Inflammatory macrophage (primary cell): ENCODE measurements around the gene FAM20A.
"Not testable (repeated sequence)": the region's sequence is repeated elsewhere in the genome, so short reads cannot be mapped to it uniquely, and the experiment has no call there.

Experiments
- DNase-seq, 2 donors: peaks; one replicate each; pipeline ENCODE4 v3.0.0-alpha.2; 2020 to 2022

FAM20A gene

GRCh38 chr17:68587847-68588246 is 13.3 kb downstream of the FAM20A start:
- DNase-seq, result no peak

GRCh38 chr17:68587026-68587425 is 14.1 kb downstream of the FAM20A start:
- DNase-seq, result no peak

GRCh38 chr17:68585643-68586042 is 15.5 kb downstream of the FAM20A start:
- DNase-seq, result no peak

- DNase-seq, result no peak
These were observed 16.4 kb downstream of the FAM20A start for GRCh38 chr17:68584581-68585303.

GRCh38 chr17:68582867-68583266 is 18.3 kb downstream of the FAM20A start:
- DNase-seq, result not testable (repeated sequence)

- no peak for DNase-seq
These were observed 19.1 kb downstream of the FAM20A start for GRCh38 chr17:68581863-68582645.

- peak; percentile 79 to 90 for DNase-seq
These were observed 20.9 kb downstream of the FAM20A start for GRCh38 chr17:68580236-68580770.

- DNase-seq, result no peak
These were observed 21.8 kb downstream of the FAM20A start for GRCh38 chr17:68579194-68579927.

GRCh38 chr17:68578236-68578635 is 22.9 kb downstream of the FAM20A start:
- no peak for DNase-seq

GRCh38 chr17:68577497-68577821 is 23.7 kb downstream of the FAM20A start:
- no peak for DNase-seq

- no peak for DNase-seq
These were observed 24.2 kb downstream of the FAM20A start for GRCh38 chr17:68576811-68577496.

- DNase-seq, result no peak
These were observed 25.0 kb downstream of the FAM20A start for GRCh38 chr17:68576137-68576536.

- no peak for DNase-seq
These were observed 27.8 kb downstream of the FAM20A start for GRCh38 chr17:68573338-68573737.

GRCh38 chr17:68572138-68572842 is 28.9 kb downstream of the FAM20A start:
- DNase-seq, result peak; percentile 68 to 76

- no peak for DNase-seq
These were observed 30.6 kb downstream of the FAM20A start for GRCh38 chr17:68570526-68570925.

- DNase-seq, result no peak
These were observed 31.8 kb downstream of the FAM20A start for GRCh38 chr17:68569346-68569745.

- no peak for DNase-seq
These were observed 32.6 kb downstream of the FAM20A start for GRCh38 chr17:68568581-68568980.

- DNase-seq, result no peak
These were observed 33.6 kb downstream of the FAM20A start for GRCh38 chr17:68567581-68567980.

- no peak for DNase-seq
These were observed 34.1 kb downstream of the FAM20A start for GRCh38 chr17:68567035-68567434.

GRCh38 chr17:68566442-68566738 is 34.8 kb downstream of the FAM20A start:
- DNase-seq, result peak; percentile 60 to 77

GRCh38 chr17:68565661-68566441 is 35.3 kb downstream of the FAM20A start:
- DNase-seq, result no peak
